ENCODE measurements around the gene CDH23.

CDH23 gene

DNA sequence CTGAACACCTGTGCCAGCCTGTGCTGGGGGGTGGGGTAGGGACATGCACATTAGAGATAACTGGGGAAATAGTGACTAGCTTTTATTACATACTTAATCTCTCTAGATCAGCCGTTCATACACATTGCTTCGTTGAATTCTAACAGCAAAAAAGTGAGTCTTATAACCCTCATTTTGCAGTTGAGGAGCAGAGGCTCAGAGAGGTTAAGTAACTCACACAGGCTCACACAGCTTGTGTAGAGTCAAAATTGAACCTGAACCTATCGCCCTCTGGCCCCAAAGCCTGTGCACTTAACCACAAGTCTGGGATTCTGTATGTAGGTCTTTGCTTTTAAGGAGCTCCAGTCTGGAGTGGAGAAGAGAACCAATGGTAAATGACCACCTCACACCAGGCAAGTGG is 59.9 kb downstream of the CDH23 start:
- H3K27me3 ChIP-seq (ENCODE audit: control insufficient read depth, insufficient read depth, low read length), result peaks cover 12% of the 10 kb centered on the region
- H3K4me1 ChIP-seq (ENCODE audit: control insufficient read depth, insufficient read depth, low read length), result no peaks in the 10 kb centered on the region
- H3K9me3 ChIP-seq (ENCODE audit: control insufficient read depth, low read length), result no peaks in the 10 kb centered on the region
- no peak overlapping the region for H3K4me3 ChIP-seq (ENCODE audit: low read length)
- H3K36me3 ChIP-seq (ENCODE audit: control insufficient read depth, insufficient read depth, low read length), result no peaks in the 10 kb centered on the region
- H3K9ac ChIP-seq (ENCODE audit: low read length), result no peak overlapping the region

DNA sequence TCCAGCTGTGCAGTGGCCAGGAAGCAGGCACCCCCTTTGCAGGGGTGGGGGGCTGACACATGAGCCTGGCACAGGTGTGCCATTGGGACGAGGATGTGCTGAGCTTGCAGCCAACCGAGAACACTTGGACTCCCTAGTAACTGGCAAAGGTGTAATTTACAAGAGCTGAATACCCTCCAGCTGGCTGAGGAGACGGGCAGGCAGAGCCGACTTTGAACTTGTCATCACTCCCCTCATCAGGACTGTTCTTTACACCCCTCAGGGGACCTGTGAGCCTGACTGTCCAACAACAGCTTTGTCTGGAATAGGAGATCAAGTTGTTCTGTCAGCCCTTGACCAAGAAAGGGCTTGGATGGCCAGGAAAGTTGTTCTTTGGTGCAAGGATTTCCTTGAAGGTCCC is 61.2 kb downstream of the CDH23 start:
- no peaks in the 10 kb centered on the region for H3K4me1 ChIP-seq (ENCODE audit: control insufficient read depth, insufficient read depth, low read length)
- no peaks in the 10 kb centered on the region for H3K36me3 ChIP-seq (ENCODE audit: control insufficient read depth, insufficient read depth, low read length)
- H3K9me3 ChIP-seq (ENCODE audit: control insufficient read depth, low read length), result no peaks in the 10 kb centered on the region
- no peak overlapping the region for H3K9ac ChIP-seq (ENCODE audit: low read length)
- no peak overlapping the region for H3K4me3 ChIP-seq (ENCODE audit: low read length)
- H3K27me3 ChIP-seq (ENCODE audit: control insufficient read depth, insufficient read depth, low read length), result peaks cover 17% of the 10 kb centered on the region

- peaks cover 17% of the 10 kb centered on the region for H3K27me3 ChIP-seq (ENCODE audit: control insufficient read depth, insufficient read depth, low read length)
- H3K9ac ChIP-seq (ENCODE audit: low read length), result no peak overlapping the region
- H3K4me1 ChIP-seq (ENCODE audit: control insufficient read depth, insufficient read depth, low read length), result no peaks in the 10 kb centered on the region
- H3K36me3 ChIP-seq (ENCODE audit: control insufficient read depth, insufficient read depth, low read length), result no peaks in the 10 kb centered on the region
- no peak overlapping the region for H3K4me3 ChIP-seq (ENCODE audit: low read length)
- no peaks in the 10 kb centered on the region for H3K9me3 ChIP-seq (ENCODE audit: control insufficient read depth, low read length)
Measured at GRCh38 chr10:71458387-71458786, 61.7 kb downstream of the CDH23 start.

DNA sequence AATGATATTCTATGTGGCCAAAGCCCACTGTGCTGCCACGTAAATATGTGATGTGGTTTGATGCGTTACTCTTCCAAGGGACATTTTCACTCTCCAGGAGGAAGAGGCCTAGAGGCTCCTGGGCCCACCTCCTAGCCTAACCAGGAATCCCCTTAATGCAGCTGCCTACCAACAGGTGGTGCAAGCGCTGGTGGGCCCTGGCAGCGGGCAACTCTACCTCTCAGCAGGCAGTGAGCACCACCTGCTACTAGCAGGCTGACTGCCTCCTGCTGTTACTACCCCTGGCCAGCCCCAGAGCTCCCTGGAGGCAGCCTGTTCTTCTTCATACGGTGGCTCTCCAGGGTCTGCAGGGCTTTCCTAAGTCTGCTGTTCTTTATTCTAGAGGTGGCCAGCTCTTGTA is 62.8 kb downstream of the CDH23 start:
- Histone ChIP-seq H3K4me1 (ENCODE audit: control insufficient read depth, insufficient read depth, low read length) (no peaks in the 10 kb centered on the region), H3K9ac (ENCODE audit: low read length) (no peak overlapping the region), H3K27me3 (ENCODE audit: control insufficient read depth, insufficient read depth, low read length) (peaks cover 17% of the 10 kb centered on the region), H3K9me3 (ENCODE audit: control insufficient read depth, low read length) (no peaks in the 10 kb centered on the region), H3K36me3 (ENCODE audit: control insufficient read depth, insufficient read depth, low read length) (no peaks in the 10 kb centered on the region), H3K4me3 (ENCODE audit: low read length) (no peak overlapping the region)

DNA sequence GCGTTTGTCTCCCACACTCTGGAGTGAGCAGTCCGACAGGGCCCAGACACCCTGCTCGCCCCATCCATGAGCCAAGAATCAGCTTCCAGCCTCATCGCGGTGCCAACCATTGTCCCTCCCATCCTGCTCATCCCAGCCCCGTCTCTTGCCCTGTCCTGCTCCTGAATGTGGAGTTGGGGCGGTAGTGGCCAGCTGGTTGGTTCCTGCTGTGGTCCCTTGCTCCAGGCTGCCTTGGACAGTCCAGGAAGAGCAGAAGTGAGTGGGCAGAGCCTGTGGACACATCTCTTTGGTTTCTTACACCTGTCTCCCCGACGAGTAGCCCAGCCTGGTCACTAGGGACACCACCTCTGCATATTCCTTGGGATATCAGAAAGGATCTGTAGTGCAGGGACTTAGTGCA is 63.9 kb downstream of the CDH23 start:
- no peaks in the 10 kb centered on the region for H3K36me3 ChIP-seq (ENCODE audit: control insufficient read depth, insufficient read depth, low read length)
- peaks cover 17% of the 10 kb centered on the region for H3K27me3 ChIP-seq (ENCODE audit: control insufficient read depth, insufficient read depth, low read length)
- no peaks in the 10 kb centered on the region for H3K4me1 ChIP-seq (ENCODE audit: control insufficient read depth, insufficient read depth, low read length)
- H3K9me3 ChIP-seq (ENCODE audit: control insufficient read depth, low read length), result no peaks in the 10 kb centered on the region
- no peak overlapping the region for H3K9ac ChIP-seq (ENCODE audit: low read length)
- no peak overlapping the region for H3K4me3 ChIP-seq (ENCODE audit: low read length)

DNA sequence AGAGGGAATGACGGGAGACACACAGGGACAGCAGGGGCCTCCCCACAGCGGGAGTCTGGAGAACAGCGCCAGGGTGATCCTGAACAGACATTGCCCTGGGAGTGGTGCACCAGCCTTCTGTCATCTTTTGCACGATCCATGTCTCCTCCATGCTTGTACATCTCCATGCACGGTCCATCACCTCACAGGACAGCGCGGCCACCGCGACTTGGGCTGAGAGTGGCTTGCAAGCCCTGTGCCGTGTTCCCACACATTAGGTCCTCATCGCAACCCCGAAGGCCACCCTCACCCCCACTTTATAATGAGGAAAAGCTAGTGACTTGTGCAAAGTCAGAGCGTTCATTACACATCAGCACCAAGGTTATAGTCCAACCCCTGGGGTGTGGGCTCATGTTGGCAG is 64.7 kb downstream of the CDH23 start:
- Histone ChIP-seq H3K4me3 (ENCODE audit: low read length) (no peak overlapping the region), H3K27me3 (ENCODE audit: control insufficient read depth, insufficient read depth, low read length) (peaks cover 17% of the 10 kb centered on the region), H3K36me3 (ENCODE audit: control insufficient read depth, insufficient read depth, low read length) (no peaks in the 10 kb centered on the region), H3K4me1 (ENCODE audit: control insufficient read depth, insufficient read depth, low read length) (no peaks in the 10 kb centered on the region), H3K9ac (ENCODE audit: low read length) (no peak overlapping the region), H3K9me3 (ENCODE audit: control insufficient read depth, low read length) (no peaks in the 10 kb centered on the region)

GRCh38 chr10:71462062-71462935 is 65.6 kb downstream of the CDH23 start:
- Histone ChIP-seq H3K9ac (ENCODE audit: low read length) (no peak overlapping the region), H3K4me3 (ENCODE audit: low read length) (no peak overlapping the region), H3K4me1 (ENCODE audit: control insufficient read depth, insufficient read depth, low read length) (no peaks in the 10 kb centered on the region), H3K27me3 (ENCODE audit: control insufficient read depth, insufficient read depth, low read length) (peaks cover 16% of the 10 kb centered on the region), H3K9me3 (ENCODE audit: control insufficient read depth, low read length) (no peaks in the 10 kb centered on the region), H3K36me3 (ENCODE audit: control insufficient read depth, insufficient read depth, low read length) (no peaks in the 10 kb centered on the region)

- H3K36me3 ChIP-seq (ENCODE audit: control insufficient read depth, insufficient read depth, low read length), result no peaks in the 10 kb centered on the region
- no peak overlapping the region for H3K9ac ChIP-seq (ENCODE audit: low read length)
- H3K4me3 ChIP-seq (ENCODE audit: low read length), result no peak overlapping the region
- no peaks in the 10 kb centered on the region for H3K9me3 ChIP-seq (ENCODE audit: control insufficient read depth, low read length)
- H3K4me1 ChIP-seq (ENCODE audit: control insufficient read depth, insufficient read depth, low read length), result no peaks in the 10 kb centered on the region
- peaks cover 13% of the 10 kb centered on the region for H3K27me3 ChIP-seq (ENCODE audit: control insufficient read depth, insufficient read depth, low read length)
Measured at GRCh38 chr10:71463111-71463510, 66.4 kb downstream of the CDH23 start.

DNA sequence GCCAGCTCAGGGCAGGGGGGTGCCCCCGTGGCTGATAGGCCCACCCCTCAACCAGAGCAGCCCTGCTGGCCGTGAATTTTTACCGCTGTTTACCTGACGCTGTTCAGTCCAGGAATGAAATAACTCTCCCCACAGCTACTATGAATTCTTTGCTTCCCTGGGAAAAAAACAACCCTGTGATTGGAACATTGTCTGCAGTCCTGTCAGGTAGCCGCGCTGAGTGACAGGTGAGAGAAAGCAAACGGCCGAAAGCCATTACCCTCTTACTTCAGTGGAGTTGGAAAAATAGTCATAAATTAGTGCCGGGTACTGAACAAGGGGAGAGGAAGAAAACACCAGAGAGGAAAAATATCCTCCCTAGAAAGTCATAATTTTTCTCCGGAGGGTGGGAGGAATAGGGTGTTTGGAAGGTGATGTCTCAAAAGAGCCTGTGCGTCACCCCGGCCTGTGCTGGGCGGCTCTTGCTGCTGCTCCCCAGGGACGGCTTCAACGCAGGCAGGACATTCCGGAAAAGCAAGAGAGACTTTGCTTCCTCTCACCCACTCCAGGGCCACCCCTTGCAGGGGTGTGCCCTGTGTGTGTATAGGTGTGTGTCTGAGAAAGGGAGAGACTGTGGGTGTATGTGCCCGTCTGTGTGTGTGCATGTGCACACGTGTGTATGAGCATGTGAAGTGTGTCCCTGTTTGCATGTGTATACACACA is 69.0 kb downstream of the CDH23 start:
- no peak overlapping the region for H3K9ac ChIP-seq (ENCODE audit: low read length)
- H3K4me1 ChIP-seq (ENCODE audit: control insufficient read depth, insufficient read depth, low read length), result no peaks in the 10 kb centered on the region
- H3K4me3 ChIP-seq (ENCODE audit: low read length), result no peak overlapping the region
- no peaks in the 10 kb centered on the region for H3K36me3 ChIP-seq (ENCODE audit: control insufficient read depth, insufficient read depth, low read length)
- H3K9me3 ChIP-seq (ENCODE audit: control insufficient read depth, low read length), result no peaks in the 10 kb centered on the region
- H3K27me3 ChIP-seq (ENCODE audit: control insufficient read depth, insufficient read depth, low read length), result peaks cover 9% of the 10 kb centered on the region

- peaks cover 5% of the 10 kb centered on the region for H3K27me3 ChIP-seq (ENCODE audit: control insufficient read depth, insufficient read depth, low read length)
- H3K36me3 ChIP-seq (ENCODE audit: control insufficient read depth, insufficient read depth, low read length), result no peaks in the 10 kb centered on the region
- H3K4me3 ChIP-seq (ENCODE audit: low read length), result no peak overlapping the region
- H3K4me1 ChIP-seq (ENCODE audit: control insufficient read depth, insufficient read depth, low read length), result no peaks in the 10 kb centered on the region
- H3K9ac ChIP-seq (ENCODE audit: low read length), result no peak overlapping the region
- H3K9me3 ChIP-seq (ENCODE audit: control insufficient read depth, low read length), result no peaks in the 10 kb centered on the region
Measured at GRCh38 chr10:71466330-71466729, 69.6 kb downstream of the CDH23 start.

DNA sequence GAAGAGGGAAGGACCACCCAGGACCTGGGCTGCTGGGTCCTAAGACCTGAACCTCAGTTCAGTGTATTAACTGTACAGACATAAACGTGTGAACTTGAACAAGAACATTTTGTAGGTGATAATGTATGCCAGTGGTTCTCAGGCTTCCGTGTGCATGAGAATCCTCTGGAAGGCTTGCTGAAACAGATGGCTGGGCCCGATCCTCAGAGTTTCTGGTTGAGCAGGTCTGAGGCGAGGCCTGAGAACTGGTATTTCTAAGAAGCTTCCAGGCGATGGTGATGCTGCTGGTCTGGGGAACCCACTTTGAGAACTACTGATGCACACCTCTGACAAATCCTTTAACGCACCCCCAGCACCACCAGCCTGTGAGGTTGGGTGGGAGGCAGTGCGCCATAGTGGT is 70.4 kb downstream of the CDH23 start:
- Histone ChIP-seq H3K4me1 (ENCODE audit: control insufficient read depth, insufficient read depth, low read length) (peaks cover 4% of the 10 kb centered on the region), H3K9ac (ENCODE audit: low read length) (no peak overlapping the region), H3K27me3 (ENCODE audit: control insufficient read depth, insufficient read depth, low read length) (peaks cover 5% of the 10 kb centered on the region), H3K9me3 (ENCODE audit: control insufficient read depth, low read length) (no peaks in the 10 kb centered on the region), H3K4me3 (ENCODE audit: low read length) (no peak overlapping the region), H3K36me3 (ENCODE audit: control insufficient read depth, insufficient read depth, low read length) (no peaks in the 10 kb centered on the region)

DNA sequence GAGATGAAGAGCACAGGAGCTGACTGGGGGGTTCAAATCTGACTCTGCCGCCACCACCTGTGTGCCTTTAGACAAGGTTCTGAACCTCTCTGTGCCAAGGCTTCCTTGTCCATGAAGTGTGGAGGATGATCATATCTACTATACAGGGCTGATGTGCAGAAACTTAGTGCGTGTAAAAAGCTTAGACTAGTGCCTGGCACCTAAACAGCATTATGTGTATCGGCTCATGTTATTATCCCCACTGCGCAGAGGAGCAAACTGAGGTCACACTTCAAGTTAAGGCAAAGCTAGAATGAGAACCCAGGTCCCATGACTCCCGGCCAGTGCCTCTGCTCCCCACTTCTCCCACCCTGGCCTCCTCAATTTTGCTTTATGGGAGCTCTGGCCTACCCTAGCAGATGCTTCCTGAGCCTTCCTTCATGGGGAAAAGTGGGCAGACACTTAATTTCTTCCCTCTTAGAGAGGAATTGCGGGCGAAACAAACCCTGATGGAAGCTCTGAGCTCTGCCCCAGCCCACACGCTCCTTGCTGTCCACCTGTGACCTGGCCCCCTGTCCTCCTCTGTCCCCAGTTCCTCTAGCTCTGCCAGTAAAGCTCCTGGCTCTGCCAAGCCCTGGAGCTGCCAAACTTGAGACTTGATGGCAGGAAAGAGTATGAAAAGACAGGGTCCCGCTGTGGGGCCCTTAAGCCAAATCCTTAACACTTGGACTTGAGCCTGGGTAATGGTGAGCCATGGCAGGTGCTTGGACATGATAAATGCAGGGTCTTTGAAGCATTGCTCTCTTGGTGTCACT is 71.0 kb downstream of the CDH23 start:
- Histone ChIP-seq H3K36me3 (ENCODE audit: control insufficient read depth, insufficient read depth, low read length) (no peaks in the 10 kb centered on the region), H3K4me3 (ENCODE audit: low read length) (no peak overlapping the region), H3K9ac (ENCODE audit: low read length) (no peak overlapping the region), H3K27me3 (ENCODE audit: control insufficient read depth, insufficient read depth, low read length) (peaks cover under 1% of the 10 kb centered on the region), H3K4me1 (ENCODE audit: control insufficient read depth, insufficient read depth, low read length) (peaks cover 10% of the 10 kb centered on the region), H3K9me3 (ENCODE audit: control insufficient read depth, low read length) (no peaks in the 10 kb centered on the region)
